H1 (cell line): ENCODE results near the gene CRYBG1. TPM values are rescaled to one million over a fixed set of nuclear protein-coding genes. Genes with fewer than 3 reads are reported as not detected.

Experiments
- CTCF ChIA-PET: fragments of 300-600 bp; sonication (Branson Sonifier 250); formaldehyde crosslinking; loops from one replicate; lab custom pipeline; 2021; ENCODE audit not compliant: partially characterized antibody; lab: Charles Lee
- POLR2A ChIA-PET: fragments of 300-600 bp; sonication (Branson Sonifier 250); formaldehyde crosslinking; loops from one replicate; lab custom pipeline; 2021; ENCODE audit warnings: inconsistent platforms; ENCODE audit not compliant: partially characterized antibody; lab: Charles Lee
- DNase-seq, 2 experiments: peaks; one replicate each; pipeline versions ENCODE4 v3.0.0 to v3.0.0-alpha.2; 2010 to 2022; ENCODE audit warnings: low spot score in 2 of 2, low read depth in 1 of 2, mixed read lengths in 1 of 2
- FAIRE-seq: peaks from 2 replicates; lab custom pipeline; 2011; peaks lifted over from hg19 to GRCh38; lab: Jason Lieb, UNC
- H2AFZ ChIP-seq: 2 replicates; pipeline ENCODE4 v1.8.1; 2012; ENCODE audit warnings: low read length, inconsistent platforms
- H2AK5ac ChIP-seq: 2 replicates; pipeline ENCODE4 v1.6.1; 2013; ENCODE audit warnings: low read depth, low read length
- H2BK120ac ChIP-seq: replicated peaks from 2 replicates; pipeline ENCODE3; 2013; ENCODE audit warnings: low read depth, low read length, inconsistent platforms
- H2BK12ac ChIP-seq: 2 replicates; pipeline ENCODE4 v1.6.1; 2013; ENCODE audit warnings: low read depth, low read length
- H2BK15ac ChIP-seq: 2 replicates; pipeline ENCODE4 v1.6.1; 2013; ENCODE audit warnings: low read length
- H2BK20ac ChIP-seq: 2 replicates; pipeline ENCODE4 v1.6.1; 2013; ENCODE audit warnings: low read length
- H2BK5ac ChIP-seq: 2 replicates; pipeline ENCODE4 v1.6.1; 2013; ENCODE audit warnings: low read depth, low read length
- H3K14ac ChIP-seq: 2 replicates; pipeline ENCODE4 v1.6.1; 2013; ENCODE audit warnings: inconsistent platforms; ENCODE audit not compliant: insufficient read length
- H3K18ac ChIP-seq: 2 replicates; pipeline ENCODE4 v1.6.1; 2013; ENCODE audit warnings: low read length; ENCODE audit errors: extremely low read depth
- H3K23ac ChIP-seq: 2 replicates; pipeline ENCODE4 v1.6.1; 2013; ENCODE audit warnings: inconsistent platforms; ENCODE audit not compliant: insufficient read length
- H3K23me2 ChIP-seq: 2 replicates; pipeline ENCODE4 v1.6.1; 2013; ENCODE audit warnings: low read depth, low read length
- H3K27ac ChIP-seq: 2 replicates; pipeline ENCODE4 v1.6.1; 2011; ENCODE audit warnings: low read depth, low read length, inconsistent platforms
- H3K27me3 ChIP-seq, 4 experiments: replicated peaks in 1 of 4; 1 replicate in 1 of 4; 2 replicates in 3 of 4; pipeline versions ENCODE4 v1.6.1 to v1.8.1; 2011 to 2013; ENCODE audit warnings: low read length in 3 of 4, mild to moderate bottlenecking in 3 of 4, inconsistent platforms in 2 of 4, mixed read lengths in 2 of 4, moderate library complexity in 1 of 4; ENCODE audit not compliant: control insufficient read depth in 3 of 4, insufficient read depth in 3 of 4; ENCODE audit errors: extremely low read depth in 1 of 4
- H3K36me3 ChIP-seq, 4 experiments: 2 replicates each; pipeline versions ENCODE4 v1.6.1 to v1.8.1; 2011 to 2013; ENCODE audit warnings: mild to moderate bottlenecking in 4 of 4, low read length in 3 of 4, moderate library complexity in 2 of 4, control low read depth in 1 of 4, inconsistent platforms in 1 of 4; ENCODE audit not compliant: insufficient read depth in 4 of 4, control insufficient read depth in 2 of 4
- H3K4ac ChIP-seq: replicated peaks from 2 replicates; pipeline ENCODE3; 2013; ENCODE audit warnings: low read length, low read depth, mixed read lengths, inconsistent platforms; ENCODE audit not compliant: insufficient read length
- H3K4me1 ChIP-seq, 4 experiments: replicated peaks in 1 of 4; 1 replicate in 1 of 4; 2 replicates in 3 of 4; pipeline versions ENCODE4 v1.6.1 to v1.8.1; 2011 to 2013; ENCODE audit warnings: low read length in 3 of 4, inconsistent platforms in 2 of 4, mixed read lengths in 1 of 4; ENCODE audit not compliant: insufficient read depth in 4 of 4, control insufficient read depth in 3 of 4
- H3K4me2 ChIP-seq, 2 experiments: 2 replicates each; pipeline versions ENCODE4 v1.6.1 to v1.8.1; 2011 to 2013; ENCODE audit warnings: low read depth in 2 of 2, low read length in 2 of 2, control low read depth in 1 of 2, inconsistent platforms in 1 of 2, mild to moderate bottlenecking in 1 of 2; ENCODE audit not compliant: insufficient read depth in 1 of 2
- H3K4me3 ChIP-seq, 4 experiments: fragments of 200-600, 300-600 bp in 1 of 4; sonication (generic), shearing (Covaris generic), sonication (Bioruptor Twin) in 1 of 4; 2 replicates each; pipeline versions ENCODE4 v1.5.1 to v1.8.1; 2011 to 2016; ENCODE audit warnings: low read length in 4 of 4, low read depth in 3 of 4, control low read depth in 2 of 4, inconsistent platforms in 2 of 4, mild to moderate bottlenecking in 2 of 4, mixed read lengths in 1 of 4, moderate library complexity in 1 of 4; ENCODE audit not compliant: insufficient read depth in 2 of 4; ENCODE audit errors: extremely low read depth in 1 of 4
- H3K56ac ChIP-seq: replicated peaks from 2 replicates; pipeline ENCODE3; 2013; ENCODE audit warnings: low read depth, mild to moderate bottlenecking, mixed read lengths, low read length, inconsistent platforms; ENCODE audit not compliant: insufficient read length
- H3K79me1 ChIP-seq: 2 replicates; pipeline ENCODE4 v1.6.1; 2013; ENCODE audit warnings: low read depth, low read length, control low read depth
- H3K79me2 ChIP-seq, 2 experiments: 2 replicates each; pipeline versions ENCODE4 v1.6.1 to v1.8.1; 2012 to 2013; ENCODE audit warnings: low read length in 2 of 2, mild to moderate bottlenecking in 2 of 2, inconsistent platforms in 1 of 2; ENCODE audit not compliant: insufficient read depth in 2 of 2, control insufficient read depth in 1 of 2
- H3K9ac ChIP-seq, 4 experiments: replicated peaks in 1 of 4; 1 replicate in 1 of 4; 2 replicates in 3 of 4; pipeline versions ENCODE4 v1.6.1 to v1.8.1; 2011 to 2013; ENCODE audit warnings: low read depth in 3 of 4, low read length in 3 of 4, control low read depth in 2 of 4, mild to moderate bottlenecking in 2 of 4, moderate library complexity in 2 of 4, inconsistent platforms in 1 of 4; ENCODE audit errors: extremely low read depth in 1 of 4
- H3K9me3 ChIP-seq, 2 experiments: 2 replicates each; pipeline versions ENCODE4 v1.6.1 to v1.8.1; 2012 to 2013; ENCODE audit warnings: mild to moderate bottlenecking in 2 of 2, moderate library complexity in 2 of 2, control low read depth in 1 of 2, inconsistent platforms in 1 of 2, low read depth in 1 of 2, low read length in 1 of 2, mixed read lengths in 1 of 2; ENCODE audit not compliant: insufficient read depth in 2 of 2
- H4K20me1 ChIP-seq, 2 experiments: replicated peaks in 1 of 2; 2 replicates each; pipeline versions ENCODE3 to v1.8.1; 2011 to 2013; ENCODE audit warnings: inconsistent platforms in 2 of 2, low read length in 2 of 2, mild to moderate bottlenecking in 1 of 2; ENCODE audit not compliant: insufficient read depth in 2 of 2, control insufficient read depth in 1 of 2
- H4K5ac ChIP-seq: 2 replicates; pipeline ENCODE4 v1.6.1; 2013; ENCODE audit warnings: low read length, low read depth, mixed read lengths, inconsistent platforms; ENCODE audit not compliant: insufficient read length
- H4K8ac ChIP-seq: 2 replicates; pipeline ENCODE4 v1.8.0; 2013; ENCODE audit warnings: mild to moderate bottlenecking, moderate library complexity, low read length, inconsistent platforms; ENCODE audit not compliant: insufficient read depth; ENCODE audit errors: extremely low read depth
- H4K91ac ChIP-seq: replicated peaks from 2 replicates; pipeline ENCODE3; 2013; ENCODE audit warnings: low read length, mixed read lengths, inconsistent platforms; ENCODE audit not compliant: insufficient read length
- ASH2L ChIP-seq: fragments of 200-600, 300-600 bp; sonication (generic); IDR thresholded peaks from one replicate; pipeline ENCODE4 v1.7.1; 2017; ENCODE audit warnings: low read length
- BCL11A ChIP-seq, 2 experiments: IDR thresholded peaks; one replicate each; pipeline ENCODE4 v1.6.1; 2011; ENCODE audit warnings: low read depth in 2 of 2, low read length in 2 of 2, mild to moderate bottlenecking in 2 of 2
- CBX5 ChIP-seq: fragments of 300-800, 300-1000 bp; sonication (generic); IDR thresholded peaks from 2 replicates; pipeline ENCODE4 v1.7.1; 2016; ENCODE audit warnings: antibody characterized with exemption, low read length, low read depth
- CEBPB ChIP-seq: IDR thresholded peaks from 2 replicates; pipeline ENCODE4 v1.6.1; 2012; ENCODE audit warnings: low read depth, low read length
- KDM5A ChIP-seq: fragments of 200-600 bp; IDR thresholded peaks from 2 replicates; pipeline ENCODE4 v1.7.1; 2012; ENCODE audit warnings: mild to moderate bottlenecking, low read length, inconsistent platforms, mixed read lengths
- POLR2AphosphoS5 ChIP-seq: IDR thresholded peaks from 2 replicates; pipeline ENCODE4 v1.6.1; 2011; ENCODE audit warnings: low read depth, low read length
- RXRA ChIP-seq: IDR thresholded peaks from 2 replicates; pipeline ENCODE4 v1.6.1; 2011; ENCODE audit warnings: low read depth, mild to moderate bottlenecking, low read length, moderate library complexity; ENCODE audit not compliant: insufficient read depth
- SIN3A ChIP-seq, 2 experiments: IDR thresholded peaks in 1 of 2; conservative IDR thresholded peaks in 1 of 2; 2 replicates each; pipeline ENCODE4 v1.6.1; 2011 to 2012; ENCODE audit warnings: low read length in 2 of 2, improper control_type of control experiment in 1 of 2, low read depth in 1 of 2, mild to moderate bottlenecking in 1 of 2
- SIRT6 ChIP-seq: IDR thresholded peaks from one replicate; pipeline ENCODE4 v1.7.1; 2012; ENCODE audit warnings: low read length, inconsistent platforms
- TCF12 ChIP-seq: IDR thresholded peaks from 2 replicates; pipeline ENCODE4 v1.6.1; 2011; ENCODE audit warnings: low read depth, mild to moderate bottlenecking, low read length
- YY1 ChIP-seq: IDR thresholded peaks from 2 replicates; pipeline ENCODE4 v1.6.1; 2011; ENCODE audit warnings: low read depth, mild to moderate bottlenecking, low read length
- WGBS, 2 experiments: shearing (Covaris generic) in 1 of 2; methylation state at CpG; one replicate each; pipeline versions ENCODE4 v1.1.6 to v1.1.7; 2013 to 2015; ENCODE audit warnings: low lambda C conversion rate in 2 of 2, mixed read lengths in 2 of 2, inconsistent platforms in 1 of 2, low coverage in 1 of 2, missing lambda C conversion rate in 1 of 2; ENCODE audit not compliant: insufficient replicate concordance in 2 of 2, insufficient coverage in 1 of 2, insufficient read length in 1 of 2; ENCODE audit errors: extremely low coverage in 1 of 2, missing lambda C conversion rate in 1 of 2; 5-methylcytosine and 5-hydroxymethylcytosine counted together
- polyA plus RNA-seq, 7 experiments: library from polyadenylated mRNA; depleted of rRNA in 3 of 7; stranded (reverse) in 5 of 7; unstranded in 2 of 7; fragments of >200 nt in 5 of 7; fragments of 200-250 nt in 2 of 7; gene quantifications; 1 replicate in 5 of 7; 2 replicates in 1 of 7; 4 replicates in 1 of 7; pipeline versions ENCODE4 v1.2.1 to v1.2.3, GENCODE V29; 2011 to 2013; ENCODE audit warnings: missing spikeins in 2 of 7, mixed read lengths in 2 of 7
- total RNA-seq: library from RNA; stranded (reverse); fragmentation: NEBNext Ultra II Directional; extraction: Animal tissue kit (Norgen Biotek cat#: 25700); gene quantifications from 2 replicates; pipeline ENCODE4 v1.2.1, GENCODE V29; 2021
- TF ChIP-seq, protein P1 (sequence below): IDR thresholded peaks from 2 replicates; pipeline ENCODE4 v1.6.1; 2012; ENCODE audit warnings: low read length, inconsistent platforms

CRYBG1 gene
- total and polyA plus RNA-seq, 2 of the 8 experiments (the other 6 are each of a cell fraction or from before 2014, with no cell fraction given), result 2.2 to 11.6 TPM

DNA sequence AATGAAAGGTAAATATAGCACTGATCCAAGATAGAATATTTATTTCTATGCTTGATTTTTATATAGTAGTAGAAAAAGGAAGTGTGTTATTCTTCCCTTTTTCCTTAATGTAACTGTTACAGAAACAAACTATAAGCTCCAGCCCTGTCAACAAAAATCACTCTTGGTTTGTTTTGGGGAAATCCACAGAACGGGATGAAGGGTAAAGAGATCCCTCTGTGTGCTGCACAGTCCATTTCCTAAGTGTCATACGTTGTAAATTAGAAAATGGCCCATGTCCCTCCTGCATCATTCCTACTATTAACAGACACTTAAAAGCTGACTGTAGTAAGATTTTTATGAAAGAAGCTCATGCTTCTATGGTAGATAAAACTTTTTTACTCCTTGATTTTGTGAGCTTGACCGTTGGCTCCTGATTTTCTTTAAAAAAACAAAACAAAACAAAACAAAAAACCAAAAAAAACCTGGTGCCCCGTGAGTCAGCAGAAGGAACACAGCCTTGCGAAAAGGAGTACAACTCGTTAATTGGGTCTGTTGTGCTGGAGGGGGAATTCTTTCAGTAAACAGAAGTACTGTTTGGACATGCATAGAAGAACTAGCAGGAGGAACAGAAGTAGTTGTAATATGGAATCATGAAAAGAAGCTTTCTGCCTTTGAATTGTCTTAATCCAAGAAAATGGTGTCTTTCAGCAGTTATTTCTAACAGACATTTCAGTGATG lies 201.3 kb downstream of the CRYBG1 start:
- Histone ChIP-seq H2BK120ac (no peak overlapping the region), H2AFZ (no peak overlapping the region), H3K4me3 (no peak overlapping the region), H2BK15ac (no peak overlapping the region), H4K8ac (no peak overlapping the region), H4K91ac (no peak overlapping the region), H3K23me2 (no peaks in the 10 kb centered on the region; the same call in 1 of the 2 replicates), H3K9me3 (no peaks in the 10 kb centered on the region), H3K4me1 (peaks cover 0 to 10% (median 5%) of the 10 kb centered on the region in 4 experiments; a peak in 3 of 7 replicates), H2AK5ac (no peak overlapping the region), H3K79me2 (no peaks in the 10 kb centered on the region), H4K5ac (no peak overlapping the region), H3K27me3 (no peaks in the 10 kb centered on the region), H3K18ac (no peak overlapping the region), H3K23ac (no peak overlapping the region), H3K36me3 (no peaks in the 10 kb centered on the region; a peak in 1 of 8 replicates), H3K27ac (no peak overlapping the region), H2BK12ac (no peak overlapping the region), H3K9ac (no peak overlapping the region), H3K4me2 (no peak overlapping the region), H3K14ac (no peak overlapping the region), H3K4ac (no peak overlapping the region), H2BK20ac (no peak overlapping the region), H2BK5ac (no peak overlapping the region), H4K20me1 (no peaks in the 10 kb centered on the region), H3K56ac (no peak overlapping the region), H3K79me1 (no peaks in the 10 kb centered on the region)
- FAIRE-seq (no peak), DNase-seq (no peak)
- CTCF ChIA-PET, result interaction anchor here (0.6 to 4.9 kb wide), 9 partner anchors 8 to 852 kb away, joined by 3 to 29 read pairs (median 5); no protein-coding TSS in a partner anchor
- POLR2A ChIA-PET, result interaction anchor here (1.0 kb wide), 1 partner anchor 9 kb away, joined by 6 read pairs; no protein-coding TSS in a partner anchor
- WGBS, 2 experiments, result 89% methylated on average over 6 of the region's 6 CpGs; no CpG with 5 or more reads in 1 of the 2 experiments
- TF ChIP-seq CEBPB (no peak), SIRT6 (no peak), TCF12 (no peak), CBX5 (no peak), RXRA (no peak), POLR2AphosphoS5 (no peak), YY1 (no peak), BCL11A (IDR thresholded peaks at IDR 0.05; ENCODE audit: low read depth in 2 of 2, low read length in 2 of 2) (no peak), SIN3A (conservative IDR thresholded peaks at IDR 0.05 in 1 of 2, IDR thresholded peaks at IDR 0.05 in 1 of 2; ENCODE audit: low read depth in 1 of 2, low read length in 2 of 2) (no peak), ASH2L (no peak), KDM5A (no peak)
- TF ChIP-seq, protein P1, sequence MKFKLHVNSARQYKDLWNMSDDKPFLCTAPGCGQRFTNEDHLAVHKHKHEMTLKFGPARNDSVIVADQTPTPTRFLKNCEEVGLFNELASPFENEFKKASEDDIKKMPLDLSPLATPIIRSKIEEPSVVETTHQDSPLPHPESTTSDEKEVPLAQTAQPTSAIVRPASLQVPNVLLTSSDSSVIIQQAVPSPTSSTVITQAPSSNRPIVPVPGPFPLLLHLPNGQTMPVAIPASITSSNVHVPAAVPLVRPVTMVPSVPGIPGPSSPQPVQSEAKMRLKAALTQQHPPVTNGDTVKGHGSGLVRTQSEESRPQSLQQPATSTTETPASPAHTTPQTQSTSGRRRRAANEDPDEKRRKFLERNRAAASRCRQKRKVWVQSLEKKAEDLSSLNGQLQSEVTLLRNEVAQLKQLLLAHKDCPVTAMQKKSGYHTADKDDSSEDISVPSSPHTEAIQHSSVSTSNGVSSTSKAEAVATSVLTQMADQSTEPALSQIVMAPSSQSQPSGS, result no peak
